ENCODE measurements around the gene CORO2B.

The CORO2B gene

GRCh38 chr15:68640791-68641331 lies 62.1 kb downstream of the CORO2B start:
- no peak for TF ChIP-seq CTCF (conservative IDR thresholded peaks at IDR 0.05; ENCODE audit: low read depth, low read length)
- H3K4me3 ChIP-seq (ENCODE audit: low read length) = no peak overlapping the region
- no peak for DNase-seq (ENCODE audit: low read depth)

DNA sequence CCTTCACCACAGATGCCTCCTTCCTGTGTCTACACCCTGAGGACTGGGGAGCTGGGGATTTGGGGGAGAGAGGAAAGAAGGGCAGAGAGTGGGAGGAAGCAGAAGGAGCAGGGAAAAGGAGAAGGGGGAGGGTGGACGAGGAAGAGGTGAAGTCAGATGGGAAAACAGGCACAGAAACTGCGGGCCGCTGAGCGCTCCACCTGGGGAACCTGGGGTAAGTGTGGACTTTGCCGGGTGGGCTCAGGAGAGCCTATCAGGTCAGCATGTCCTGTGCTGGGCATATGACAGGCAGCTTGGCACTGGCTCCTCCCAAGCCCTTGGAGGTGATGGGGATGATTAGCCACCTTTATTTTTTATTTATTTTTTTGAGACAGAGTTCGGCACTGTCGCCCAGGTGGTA lies 62.6 kb downstream of the CORO2B start:
- no peak for DNase-seq (ENCODE audit: low read depth)
- no peak overlapping the region for H3K4me3 ChIP-seq (ENCODE audit: low read length)

DNA sequence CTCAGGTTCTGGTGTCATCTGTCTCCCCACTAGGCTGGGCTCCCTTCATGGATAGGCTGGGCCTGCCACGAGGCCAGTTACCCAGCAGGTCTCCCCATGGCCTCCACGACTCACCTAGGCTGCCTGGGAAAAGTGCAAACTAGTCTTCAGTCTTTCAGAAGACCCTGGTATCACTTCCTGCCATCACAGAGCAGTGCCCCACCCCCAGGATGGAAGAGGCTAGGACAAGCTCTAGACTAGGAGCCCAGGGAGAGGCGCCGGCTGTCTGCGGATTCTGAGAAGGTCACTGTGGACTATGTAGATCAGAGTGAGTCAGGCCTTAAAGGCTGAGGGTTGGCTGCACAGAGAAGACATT lies 63.7 kb downstream of the CORO2B start:
- DNase-seq (ENCODE audit: low read depth) = no peak
- no peak overlapping the region for H3K4me3 ChIP-seq (ENCODE audit: low read length)
- no peak for TF ChIP-seq CTCF (conservative IDR thresholded peaks at IDR 0.05; ENCODE audit: low read depth, low read length)

More for the DNA sequence above, 62.6 kb downstream of the CORO2B start:
- no peak for TF ChIP-seq CTCF (conservative IDR thresholded peaks at IDR 0.05; ENCODE audit: low read depth, low read length)

GRCh38 chr15:68643216-68643830 lies 64.5 kb downstream of the CORO2B start:
- TF ChIP-seq CTCF (conservative IDR thresholded peaks at IDR 0.05; ENCODE audit: low read depth, low read length) = no peak
- DNase-seq (ENCODE audit: low read depth) = no peak
- no peak overlapping the region for H3K4me3 ChIP-seq (ENCODE audit: low read length)

DNA sequence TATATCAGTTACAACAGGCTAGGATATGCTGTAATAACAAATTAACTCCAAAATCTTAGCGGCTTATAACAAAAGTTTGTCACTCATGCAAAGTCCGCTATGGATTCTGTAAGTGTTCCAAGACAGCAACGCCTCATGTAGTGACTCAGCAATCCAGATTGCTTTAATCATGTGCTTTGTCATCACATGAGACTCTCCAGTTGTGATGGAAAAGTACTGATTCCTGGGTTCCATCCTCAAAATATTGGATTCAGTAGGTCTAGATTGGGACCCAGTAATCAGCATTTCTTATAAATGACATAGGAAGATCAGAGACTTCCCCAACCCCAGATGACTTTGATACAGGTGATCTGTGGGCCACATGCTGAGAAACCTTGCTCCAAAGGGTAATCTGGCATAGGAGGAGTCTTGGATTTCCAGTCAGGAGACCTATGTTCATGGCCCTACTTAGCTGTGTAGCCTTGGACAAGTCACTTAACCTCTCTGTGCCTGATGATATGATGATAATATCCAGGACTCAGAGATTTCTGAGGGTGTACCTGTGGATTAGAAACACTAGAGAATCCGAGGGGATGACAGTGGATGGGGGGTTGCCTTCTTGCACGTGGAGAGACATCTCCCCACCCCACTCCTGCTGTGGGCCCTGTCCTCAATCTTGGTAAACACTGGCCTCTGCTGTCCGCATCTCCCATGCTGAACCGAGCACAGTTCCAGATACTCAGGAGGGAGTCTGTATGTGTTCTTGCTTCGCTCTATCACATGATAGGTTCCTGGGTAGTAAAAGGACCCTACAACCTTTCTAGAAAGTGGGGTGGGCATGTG lies 65.5 kb downstream of the CORO2B start:
- DNase-seq (ENCODE audit: low read depth) = peak; percentile 36
- no peak for TF ChIP-seq CTCF (conservative IDR thresholded peaks at IDR 0.05; ENCODE audit: low read depth, low read length)

GRCh38 chr15:68644996-68645395 lies 66.2 kb downstream of the CORO2B start:
- no peak for DNase-seq (ENCODE audit: low read depth)
- TF ChIP-seq CTCF (conservative IDR thresholded peaks at IDR 0.05; ENCODE audit: low read depth, low read length) = no peak
- H3K4me3 ChIP-seq (ENCODE audit: low read length) = no peak overlapping the region

More for the DNA sequence above, 65.5 kb downstream of the CORO2B start:
- no peak overlapping the region for H3K4me3 ChIP-seq (ENCODE audit: low read length)
